Epithelial cell of prostate (primary cell): Measurements from ENCODE around the gene NRGN.
A peak's percentile ranks its signal among the peaks of the same experiment; 100 is the strongest.

Experiments used
- DNase-seq: peaks from one replicate; pipeline ENCODE4 v3.0.0-alpha.2; 2011; ENCODE audit warnings: low read depth, low spot score
- H3K27ac ChIP-seq: fragments of 450-650 bp; 2 replicates; pipeline ENCODE4 v1.5.1; 2017; ENCODE audit warnings: mild to moderate bottlenecking

Gene NRGN

GRCh38 chr11:124739479-124740276 is at the start of gene NRGN:
TSS of gene NRGN (plus strand) at chr11:124739942. CDS start at chr11:124740085, 143 bp downstream.
- H3K27ac ChIP-seq = no peak within 1 kb of the TSS
- no peak for DNase-seq

GRCh38 chr11:124693142-124693541 is 46.6 kb upstream of the NRGN start:
- DNase-seq = no peak
- no peak overlapping the region for H3K27ac ChIP-seq

DNA sequence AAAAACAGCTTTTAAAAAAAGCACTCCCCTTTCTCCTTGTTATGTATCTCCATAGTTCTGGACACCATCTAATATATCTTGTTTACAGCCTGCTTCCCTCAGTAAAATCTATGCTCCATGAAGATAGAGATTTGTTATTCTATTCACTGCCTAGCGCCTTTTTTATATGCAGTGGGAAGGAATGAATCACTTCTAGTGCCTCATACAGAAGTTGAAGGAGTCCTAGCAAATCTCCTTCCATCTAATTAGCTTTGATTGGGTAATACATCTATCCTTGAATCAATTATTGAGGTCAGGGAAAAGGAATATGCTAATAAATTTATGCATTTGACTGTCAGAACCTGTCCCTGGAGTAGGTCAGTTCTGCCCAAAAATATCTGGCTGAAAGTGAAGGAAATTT is 40.2 kb upstream of the NRGN start:
- no peak for DNase-seq
- H3K27ac ChIP-seq = no peak overlapping the region

DNA sequence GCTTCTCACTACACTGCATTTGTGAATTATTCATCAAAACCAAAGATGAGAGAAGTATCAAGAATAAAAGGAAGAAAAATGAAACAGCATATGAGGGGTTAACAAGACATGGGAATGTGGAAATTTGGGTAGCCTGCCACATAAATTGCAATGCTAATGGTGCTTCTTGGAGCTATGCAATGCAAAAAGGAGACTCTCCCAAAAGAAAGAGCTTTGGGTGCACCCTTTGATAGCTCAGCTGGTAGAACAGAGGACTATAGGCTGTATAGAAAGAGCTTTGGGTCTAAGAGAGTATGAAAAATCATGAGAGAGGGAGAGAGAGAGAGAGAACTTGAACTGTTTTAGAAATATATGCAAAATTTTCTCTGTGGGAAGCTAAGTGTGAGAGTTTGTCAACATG is 39.7 kb upstream of the NRGN start:
- H3K27ac ChIP-seq = no peak overlapping the region
- DNase-seq = no peak

DNA sequence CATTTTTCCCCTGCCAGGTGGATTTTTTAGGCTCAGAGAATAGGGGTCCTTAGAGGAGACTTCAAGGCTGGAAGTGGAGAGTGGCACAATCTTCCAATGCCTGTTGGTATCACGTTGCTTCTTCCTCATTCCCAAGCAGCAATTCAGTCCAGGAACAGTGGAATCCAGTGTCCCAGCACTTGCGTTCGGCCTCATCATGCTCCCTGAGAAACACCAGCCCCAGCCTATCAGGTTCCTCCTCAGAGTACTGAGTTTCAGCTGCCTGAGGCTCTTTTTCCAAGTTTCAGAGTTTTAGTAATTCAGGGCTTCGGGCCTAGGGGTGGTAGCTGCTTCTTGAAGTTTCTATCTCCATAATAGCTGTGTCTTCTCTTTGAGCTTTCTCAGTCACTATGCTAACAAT is 31.9 kb upstream of the NRGN start:
- no peak for DNase-seq
- no peak overlapping the region for H3K27ac ChIP-seq

DNA sequence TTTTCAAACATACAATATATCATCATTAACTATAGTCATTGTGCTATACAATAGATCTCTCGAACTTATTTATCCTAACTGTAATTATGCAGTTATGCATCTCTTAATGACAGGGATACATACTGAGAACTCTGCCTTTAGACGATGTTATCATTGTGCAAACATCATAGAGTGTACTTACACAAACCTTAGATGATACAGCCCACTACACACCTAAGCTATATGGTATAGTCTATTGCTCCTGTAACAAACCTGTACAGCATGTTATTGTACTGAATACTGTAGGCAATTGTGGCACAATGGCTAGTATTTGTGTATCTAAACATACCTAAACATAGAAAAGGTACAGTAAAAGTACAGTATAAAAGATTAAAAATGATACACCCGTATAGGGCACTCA is 27.4 kb upstream of the NRGN start:
- DNase-seq = no peak
- H3K27ac ChIP-seq = no peak overlapping the region

GRCh38 chr11:124716591-124716990 is 23.2 kb upstream of the NRGN start:
- DNase-seq = no peak
- peak overlapping the region; percentile 14 for H3K27ac ChIP-seq

GRCh38 chr11:124717421-124717785 is 22.3 kb upstream of the NRGN start:
- peak overlapping the region; percentile 14 for H3K27ac ChIP-seq
- peak; percentile 39 for DNase-seq

DNA sequence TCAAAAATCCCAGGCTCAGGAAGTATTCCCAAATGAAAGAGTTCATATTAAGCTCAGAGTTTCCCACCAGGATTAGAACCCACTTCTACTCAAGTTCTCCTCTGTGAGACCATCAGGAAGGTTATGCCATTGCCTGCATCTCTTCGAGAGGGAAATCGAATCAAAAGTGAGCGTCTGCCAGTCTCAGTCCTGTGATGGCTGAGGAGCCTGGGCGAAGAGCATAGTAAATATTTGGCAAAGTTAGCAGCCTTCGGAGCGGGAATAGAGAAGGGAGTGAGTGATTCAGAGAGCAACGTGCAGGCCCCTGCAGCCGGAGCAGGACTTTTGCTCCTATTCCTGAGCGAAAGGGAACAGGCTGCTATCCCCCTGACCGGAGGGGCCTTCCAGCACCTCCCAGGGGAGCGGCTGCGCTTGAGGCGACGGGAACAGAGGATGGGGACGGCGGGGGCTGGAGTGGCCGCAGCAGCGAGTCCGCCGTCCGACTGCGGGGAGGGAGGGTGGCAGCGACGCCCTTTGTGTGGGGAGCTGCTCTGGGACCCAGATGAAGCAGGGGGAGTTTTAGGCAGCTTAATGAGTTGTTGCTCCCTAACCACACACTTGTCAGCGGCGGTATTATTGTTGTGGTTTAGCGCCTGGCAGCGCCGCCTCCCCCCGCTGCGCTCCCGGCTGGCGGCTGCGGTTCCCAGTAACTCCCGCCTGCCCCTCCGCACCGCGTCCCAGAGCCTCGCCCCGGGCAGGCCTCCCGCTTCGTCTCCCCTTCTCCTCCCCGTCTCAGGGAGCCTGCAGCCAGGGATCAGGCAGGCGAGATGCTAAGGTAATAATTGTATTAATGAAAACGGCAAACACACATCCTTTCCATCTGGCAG is 21.7 kb upstream of the NRGN start:
- no peak overlapping the region for H3K27ac ChIP-seq
- no peak for DNase-seq

DNA sequence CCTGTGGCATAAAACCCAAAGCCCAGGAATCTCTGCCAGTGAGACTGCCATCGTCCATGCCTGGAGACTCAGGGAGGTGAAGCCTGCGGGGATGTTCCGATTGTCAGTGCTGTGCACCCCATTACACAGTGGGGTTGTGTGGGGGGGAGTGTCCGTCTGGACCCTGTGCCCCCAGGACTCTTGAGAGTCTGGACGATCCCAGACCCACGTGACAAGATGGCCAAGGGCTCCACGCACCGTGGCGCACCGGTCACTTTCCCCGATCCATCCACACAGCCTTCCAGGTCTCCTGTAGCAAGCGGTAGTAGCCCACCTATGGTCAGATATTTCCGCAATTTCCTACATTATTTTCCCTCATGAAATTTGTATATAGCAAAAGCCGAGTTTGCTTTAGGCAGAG is 20.9 kb upstream of the NRGN start:
- no peak overlapping the region for H3K27ac ChIP-seq
- DNase-seq = no peak

- DNase-seq = no peak
- H3K27ac ChIP-seq = no peak overlapping the region
Observed at GRCh38 chr11:124719534-124719933, 20.2 kb upstream of the NRGN start.

GRCh38 chr11:124722176-124722575 is 17.6 kb upstream of the NRGN start:
- no peak for DNase-seq

DNA sequence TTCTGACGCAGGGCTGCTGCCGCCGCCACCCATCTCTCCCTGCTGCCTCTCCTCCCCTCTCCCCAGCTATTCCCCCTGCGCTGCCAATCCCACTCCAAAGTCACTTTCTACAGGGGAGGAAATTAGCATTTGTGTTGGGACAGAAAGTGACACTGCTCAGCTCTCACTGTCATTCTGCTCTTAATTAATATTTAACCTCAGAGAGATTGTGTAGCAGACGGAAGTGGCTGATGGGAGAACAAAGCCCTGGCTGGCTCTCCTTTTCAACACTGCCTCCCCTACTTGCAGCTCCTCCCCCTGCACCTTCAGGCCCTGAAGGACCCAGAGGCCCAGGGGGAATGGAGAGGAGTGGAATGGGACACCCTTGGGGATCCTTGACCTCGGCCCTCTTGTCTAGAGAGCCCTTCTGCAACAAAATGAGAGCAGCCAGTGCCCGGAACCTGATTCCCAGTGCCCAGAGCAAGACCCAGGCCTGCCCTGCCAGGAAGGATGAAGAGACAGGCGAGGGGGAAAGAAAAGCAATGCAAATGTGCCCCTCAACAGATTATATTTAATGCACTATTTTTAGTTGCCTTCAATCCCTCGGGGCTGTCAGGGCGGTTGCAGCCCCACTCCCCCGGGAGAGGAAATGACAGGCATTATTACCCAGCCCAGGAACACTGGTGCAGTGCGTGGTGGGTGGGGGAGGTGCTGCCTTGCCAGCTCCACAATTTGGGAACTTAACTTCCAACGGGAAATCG is 14.6 kb upstream of the NRGN start:
- DNase-seq = no peak
- H3K27ac ChIP-seq = no peak overlapping the region

More at GRCh38 chr11:124722176-124722575, 17.6 kb upstream of the NRGN start:
- no peak overlapping the region for H3K27ac ChIP-seq

GRCh38 chr11:124725719-124726105 is 14.0 kb upstream of the NRGN start:
- H3K27ac ChIP-seq = no peak overlapping the region
- DNase-seq = peak; percentile 14

DNA sequence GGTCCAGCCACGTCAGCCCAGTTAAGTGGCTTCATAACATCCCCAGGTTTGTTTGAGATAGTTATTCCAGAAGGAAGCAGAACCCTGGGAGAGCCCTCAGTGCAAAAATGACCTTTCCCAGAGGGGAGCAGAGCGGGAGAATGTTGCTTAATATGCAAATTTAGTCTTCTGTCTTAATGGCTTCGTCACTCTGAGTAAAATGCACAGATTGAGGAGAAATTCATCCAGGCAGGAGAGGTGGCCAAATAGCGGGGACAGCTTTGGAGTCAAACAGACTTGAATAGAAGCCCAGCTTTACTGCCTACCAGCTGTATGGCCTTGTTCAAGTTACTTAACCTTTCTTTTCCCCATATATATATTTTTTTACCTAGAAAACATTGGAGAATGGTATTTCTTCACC is 12.3 kb upstream of the NRGN start:
- no peak for DNase-seq
- H3K27ac ChIP-seq = no peak overlapping the region

DNA sequence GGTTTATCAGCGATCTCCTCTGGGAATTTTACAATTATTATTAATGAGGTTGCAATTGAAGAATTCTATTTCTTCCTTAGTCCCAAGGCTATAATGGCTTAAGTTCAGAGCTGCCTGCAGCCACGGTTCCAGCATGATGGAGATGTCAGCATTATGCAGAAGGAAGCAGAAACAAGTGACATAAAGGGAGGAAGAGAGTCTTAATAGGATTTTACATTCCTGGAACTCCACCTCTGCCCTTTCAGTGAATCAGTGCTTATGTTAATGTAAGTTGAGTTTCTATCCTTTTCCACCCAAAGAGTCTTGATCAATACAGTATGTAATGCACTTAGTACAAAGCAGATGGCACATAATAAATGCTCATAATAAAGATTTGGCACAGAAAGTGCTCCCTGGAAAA is 11.6 kb upstream of the NRGN start:
- H3K27ac ChIP-seq = no peak overlapping the region
- no peak for DNase-seq

GRCh38 chr11:124729571-124729970 is 10.2 kb upstream of the NRGN start:
- no peak for DNase-seq
- no peak overlapping the region for H3K27ac ChIP-seq

DNA sequence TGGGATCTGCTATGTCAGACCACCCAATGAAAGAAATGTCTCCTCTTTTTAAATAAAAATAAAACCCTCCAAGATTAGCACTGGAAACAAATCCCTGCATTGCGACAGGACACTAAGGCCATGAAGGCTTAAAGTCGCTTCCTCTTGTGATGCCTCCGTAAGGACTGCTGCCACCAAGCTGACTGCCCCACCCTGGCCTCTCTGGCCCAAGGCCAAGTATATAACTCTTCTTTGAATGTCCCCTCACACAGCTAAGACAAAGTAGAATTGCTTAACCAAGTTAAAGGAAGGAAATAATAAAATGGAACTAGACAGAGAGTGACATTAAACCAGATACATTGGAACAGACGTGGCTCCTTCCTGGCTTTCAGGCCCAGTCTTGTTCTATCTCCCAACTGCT is 7.5 kb upstream of the NRGN start:
- no peak for DNase-seq
- H3K27ac ChIP-seq = no peak overlapping the region

GRCh38 chr11:124736736-124737135 is 3.0 kb upstream of the NRGN start:
- no peak overlapping the region for H3K27ac ChIP-seq
- DNase-seq = no peak

DNA sequence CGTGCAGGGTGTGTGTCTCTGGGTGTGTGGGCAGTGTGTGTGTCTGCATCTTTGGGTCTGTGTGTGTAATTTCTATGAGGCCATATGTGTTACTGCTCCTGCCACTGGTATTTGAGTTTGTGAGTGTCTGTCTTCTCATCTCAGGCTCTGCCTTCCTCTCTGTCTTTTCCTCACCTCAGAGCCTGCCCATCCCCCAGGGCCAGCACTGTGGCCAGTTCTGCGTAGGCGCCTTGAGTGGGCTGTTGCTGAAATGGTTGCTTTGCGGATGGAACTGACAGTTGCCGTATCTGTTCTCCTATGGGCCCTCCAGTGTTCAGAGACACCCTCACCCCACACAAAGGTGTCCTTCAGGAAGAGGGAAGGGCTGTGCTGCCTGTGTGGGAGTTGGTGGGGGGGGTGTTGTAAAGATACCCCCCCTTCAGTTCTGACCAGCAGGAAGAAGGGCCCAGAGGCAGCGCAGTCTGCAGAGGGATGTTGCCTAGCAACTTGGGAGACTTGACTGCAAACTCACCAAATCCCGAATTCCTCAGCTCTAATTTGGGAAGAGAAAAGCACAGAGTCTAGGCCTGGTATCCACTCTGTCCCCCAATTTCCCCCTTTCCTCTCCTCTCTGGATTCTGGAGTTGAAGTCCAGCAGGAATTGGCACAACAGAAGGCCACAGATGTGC is 2.0 kb upstream of the NRGN start:
- no peak for DNase-seq
- H3K27ac ChIP-seq = no peak overlapping the region
